HepG2 (cell line): Measurements from ENCODE around the gene ZFTA. TPM values are rescaled to one million over a fixed set of nuclear protein-coding genes. Genes with fewer than 3 reads are reported as not detected.
A peak's percentile ranks its signal among the peaks of the same experiment; 100 is the strongest.

ENCODE experiments used
- ASH2L ChIP-seq: fragments of 300-600, 200-600 bp; sonication (generic); IDR thresholded peaks from 2 replicates; pipeline ENCODE4 v1.7.0; 2017; ENCODE audit warnings: low read depth, mild to moderate bottlenecking, moderate library complexity, mixed read lengths, low read length; ENCODE audit not compliant: insufficient read length
- DR1 ChIP-seq: sonication (generic); formaldehyde crosslinking; IDR thresholded peaks from 2 replicates; pipeline ENCODE4 v1.8.0; 2021; ENCODE audit warnings: mild to moderate bottlenecking, missing genetic modification reagents, inconsistent platforms
- E2F1 ChIP-seq: sonication (generic); formaldehyde crosslinking; IDR thresholded peaks from 2 replicates; pipeline ENCODE4 v1.5.0; 2020; ENCODE audit warnings: missing genetic modification reagents
- HES4 ChIP-seq: sonication (generic); formaldehyde crosslinking; IDR thresholded peaks from 2 replicates; pipeline ENCODE4 v1.9.0; 2021; ENCODE audit warnings: mild to moderate bottlenecking, missing genetic modification reagents, borderline replicate concordance
- HNRNPK ChIP-seq: fragments of 200-400 bp; formaldehyde crosslinking; IDR thresholded peaks from 2 replicates; pipeline ENCODE4 v1.6.1; 2018; ENCODE audit warnings: low read length, low read depth, moderate library complexity, mild to moderate bottlenecking; ENCODE audit not compliant: poor library complexity, severe bottlenecking
- HOXD1 ChIP-seq: sonication (generic); formaldehyde crosslinking; IDR thresholded peaks from 2 replicates; pipeline ENCODE4 v1.5.0; 2020; ENCODE audit warnings: missing genetic modification reagents
- LCORL ChIP-seq, 2 experiments: fragments of 450-650 bp in 1 of 2; sonication (generic) in 1 of 2; formaldehyde crosslinking in 1 of 2; IDR thresholded peaks; 2 replicates each; pipeline versions ENCODE4 v1.5.0 to v1.6.1; 2017 to 2020; ENCODE audit warnings: antibody characterized with exemption in 1 of 2, missing genetic modification reagents in 1 of 2
- RCOR2 ChIP-seq: IDR thresholded peaks from 2 replicates; pipeline ENCODE4 v1.6.1; 2016; ENCODE audit warnings: missing biosample characterization, missing genetic modification reagents
- RFX3 ChIP-seq: IDR thresholded peaks from 2 replicates; pipeline ENCODE4 v1.6.1; 2016; ENCODE audit warnings: missing biosample characterization, missing genetic modification reagents
- SIN3A ChIP-seq: IDR thresholded peaks from 2 replicates; pipeline ENCODE4 v1.6.1; 2011; ENCODE audit warnings: low read depth, mild to moderate bottlenecking, control low read depth, low read length, borderline replicate concordance
- SNAI1 ChIP-seq: sonication (generic); formaldehyde crosslinking; IDR thresholded peaks from 2 replicates; pipeline ENCODE4 v1.5.0; 2020; ENCODE audit warnings: mild to moderate bottlenecking, missing genetic modification reagents, borderline replicate concordance
- SNAPC5 ChIP-seq: sonication (generic); formaldehyde crosslinking; IDR thresholded peaks from 2 replicates; pipeline ENCODE4 v1.8.1; 2023; ENCODE audit warnings: mild to moderate bottlenecking, missing genetic modification reagents, borderline replicate concordance
- SOX6 ChIP-seq, 2 experiments: fragments of 450-650 bp in 1 of 2; sonication (generic) in 1 of 2; formaldehyde crosslinking in 1 of 2; IDR thresholded peaks; 2 replicates each; pipeline versions ENCODE4 v1.4.0 to v1.6.1; 2017 to 2020; ENCODE audit warnings: antibody characterized with exemption in 1 of 2, mild to moderate bottlenecking in 1 of 2, missing genetic modification reagents in 1 of 2
- SRSF1 ChIP-seq: fragments of 200-400 bp; formaldehyde crosslinking; optimal IDR thresholded peaks from 2 replicates; pipeline ENCODE3; 2017; ENCODE audit warnings: mild to moderate bottlenecking, low read depth, low read length, moderate library complexity
- TFDP2 ChIP-seq: sonication (generic); formaldehyde crosslinking; IDR thresholded peaks from 2 replicates; pipeline ENCODE4 v1.4.0; 2020; ENCODE audit warnings: missing genetic modification reagents
- ZBTB10 ChIP-seq: sonication (generic); formaldehyde crosslinking; IDR thresholded peaks from 2 replicates; pipeline ENCODE4 v1.4.0; 2020; ENCODE audit warnings: missing genetic modification reagents, borderline replicate concordance
- ZFP37 ChIP-seq: sonication (generic); formaldehyde crosslinking; IDR thresholded peaks from 2 replicates; pipeline ENCODE4 v1.4.0; 2020; ENCODE audit warnings: missing genetic modification reagents, borderline replicate concordance
- ZNF17 ChIP-seq: sonication (generic); formaldehyde crosslinking; IDR thresholded peaks from 2 replicates; pipeline ENCODE4 v1.5.0; 2020; ENCODE audit warnings: mild to moderate bottlenecking, missing genetic modification reagents
- ZNF256 ChIP-seq: sonication (generic); formaldehyde crosslinking; conservative IDR thresholded peaks from 2 replicates; pipeline ENCODE4 v1.4.0; 2020; ENCODE audit warnings: missing genetic modification reagents
- ZNF282 ChIP-seq: fragments of 450-650 bp; IDR thresholded peaks from 2 replicates; pipeline ENCODE4 v1.6.1; 2018; ENCODE audit not compliant: partially characterized antibody
- ZNF44 ChIP-seq: sonication (generic); formaldehyde crosslinking; IDR thresholded peaks from 2 replicates; pipeline ENCODE4 v1.5.1; 2020; ENCODE audit warnings: mild to moderate bottlenecking, missing genetic modification reagents
- ZNF557 ChIP-seq: sonication (generic); formaldehyde crosslinking; IDR thresholded peaks from 2 replicates; pipeline ENCODE4 v1.4.0; 2020; ENCODE audit warnings: missing genetic modification reagents
- ZNF567 ChIP-seq: sonication (generic); formaldehyde crosslinking; IDR thresholded peaks from 2 replicates; pipeline ENCODE4 v1.8.1; 2023; ENCODE audit warnings: mild to moderate bottlenecking, missing genetic modification reagents, borderline replicate concordance
- ZNF572 ChIP-seq: sonication (generic); formaldehyde crosslinking; IDR thresholded peaks from 2 replicates; pipeline ENCODE4 v1.5.1; 2020; ENCODE audit warnings: mild to moderate bottlenecking, missing genetic modification reagents
- ZSCAN31 ChIP-seq: sonication (generic); formaldehyde crosslinking; IDR thresholded peaks from 2 replicates; pipeline ENCODE4 v1.5.0; 2020; ENCODE audit warnings: low read depth, mild to moderate bottlenecking, missing genetic modification reagents
- polyA plus RNA-seq, 8 experiments: library from polyadenylated mRNA; depleted of rRNA in 3 of 8; stranded (reverse) in 7 of 8; unstranded in 1 of 8; fragments of >200 nt; fragmentation: Illumina TruSeq in 4 of 8; extraction: Trizol in 4 of 8; gene quantifications; 2 replicates each; pipeline versions ENCODE4 v1.2.1 to v1.2.3, GENCODE V29; 2011 to 2016; ENCODE audit warnings: low read depth in 4 of 8, missing spikeins in 1 of 8, mixed read lengths in 1 of 8; ENCODE audit not compliant: insufficient read depth in 1 of 8
- total RNA-seq, 5 experiments: library from RNA; depleted of rRNA; stranded (reverse); fragments of >200 nt; fragmentation: Illumina TruSeq; extraction: Trizol; gene quantifications; 2 replicates each; pipeline ENCODE4 v1.2.3, GENCODE V29; 2016; ENCODE audit warnings: low read depth in 1 of 5

The ZFTA gene
- total and polyA plus RNA-seq, 2 of the 13 experiments (the other 11 are each of a cell fraction or from before 2014, with no cell fraction given), result 3.9 to 10.4 TPM

- TF ChIP-seq E2F1 (CRISPR knock-in tag) (0 out of 2 replicates have a peak, but pooled peaks have one; percentile 34), ZNF44 (CRISPR knock-in tag) (no peak), SNAPC5 (CRISPR knock-in tag) (no peak), ZBTB10 (peak; percentile 88; the same call in 1 of the 2 replicates), SOX6 (IDR thresholded peaks at IDR 0.05) (no peak), SOX6 (CRISPR knock-in tag; IDR thresholded peaks at IDR 0.05) (0 out of 2 replicates have a peak, but pooled peaks have one; percentile 36), ZFP37 (no peak), ZNF557 (CRISPR knock-in tag) (no peak), HNRNPK (no peak), ZNF256 (CRISPR knock-in tag) (no peak), SNAI1 (no peak), RFX3 (CRISPR knock-in tag) (no peak), RCOR2 (CRISPR knock-in tag) (no peak), ASH2L (peak; percentile 49), SRSF1 (peak; percentile 74), SIN3A (no peak), DR1 (CRISPR knock-in tag) (no peak), ZNF567 (CRISPR knock-in tag) (no peak), ZNF572 (CRISPR knock-in tag) (no peak), LCORL (IDR thresholded peaks at IDR 0.05) (no peak), LCORL (CRISPR knock-in tag; IDR thresholded peaks at IDR 0.05) (no peak), TFDP2 (CRISPR knock-in tag) (no peak), ZSCAN31 (CRISPR knock-in tag) (no peak), ZNF17 (no peak), ZNF282 (no peak), HES4 (CRISPR knock-in tag) (no peak), HOXD1 (0 out of 2 replicates have a peak, but pooled peaks have one; percentile 20)
These were observed 874 bp downstream of the ZFTA start (continued) for GRCh38 chr11:63767565-63768236.
